Kidney (tissue), 14 donors: ENCODE data around the gene WFDC5. TPM values are rescaled to one million over a fixed set of nuclear protein-coding genes. Genes with fewer than 3 reads are reported as not detected.

Experiments
- DNase-seq, 5 donors: peaks; one replicate each; pipeline ENCODE4 v3.0.0-alpha.2; 2013 to 2020
- FAIRE-seq: peaks from 2 replicates; lab custom pipeline; 2012; peaks lifted over from hg19 to GRCh38; lab: Jason Lieb, UNC
- H3K27ac ChIP-seq, 2 donors: one replicate each; pipeline ENCODE4 v1.7.0; 2013; ENCODE audit warnings: low read depth in 2 of 2, low read length in 2 of 2, inconsistent platforms in 1 of 2
- H3K27me3 ChIP-seq: one replicate; pipeline ENCODE4 v1.7.1; 2013; ENCODE audit warnings: low read length, inconsistent platforms; ENCODE audit not compliant: control insufficient read depth, insufficient read depth
- H3K36me3 ChIP-seq, 3 donors: one replicate each; pipeline versions ENCODE4 v1.7.0 to v1.7.1; 2013; ENCODE audit warnings: low read length in 3 of 3, control low read depth in 1 of 3, inconsistent platforms in 1 of 3; ENCODE audit not compliant: insufficient read depth in 3 of 3, control insufficient read depth in 2 of 3
- H3K4me1 ChIP-seq, 3 donors: one replicate each; pipeline versions ENCODE4 v1.7.0 to v1.7.1; 2013; ENCODE audit warnings: low read length in 3 of 3, inconsistent platforms in 1 of 3, low read depth in 1 of 3; ENCODE audit not compliant: control insufficient read depth in 2 of 3, insufficient read depth in 2 of 3
- H3K4me3 ChIP-seq, 3 donors: one replicate each; pipeline versions ENCODE4 v1.7.0 to v1.8.1; 2013; ENCODE audit warnings: low read length in 3 of 3, control low read depth in 1 of 3, inconsistent platforms in 1 of 3
- H3K9ac ChIP-seq, 3 donors: one replicate each; pipeline versions ENCODE4 v1.7.0 to v1.7.1; 2013; ENCODE audit warnings: low read length in 3 of 3, control low read depth in 1 of 3, inconsistent platforms in 1 of 3
- H3K9me3 ChIP-seq, 3 donors: one replicate each; pipeline versions ENCODE4 v1.7.0 to v1.7.1; 2013; ENCODE audit warnings: low read length in 3 of 3, control low read depth in 1 of 3, inconsistent platforms in 1 of 3; ENCODE audit not compliant: control insufficient read depth in 2 of 3, insufficient read depth in 1 of 3
- CTCF ChIP-seq: IDR thresholded peaks from 3 replicates; pipeline ENCODE4 v1.5.1; 2012; ENCODE audit warnings: mild to moderate bottlenecking, moderate library complexity, borderline replicate concordance; ENCODE audit not compliant: insufficient read depth; ENCODE audit errors: extremely low read depth
- intact Hi-C: fragments of 100-400 bp; cut with DNase I; formaldehyde crosslinking; loops from one replicate; pipeline ENCODE4 v1.11.1; 2022
- polyA plus RNA-seq: library from polyadenylated mRNA; stranded (reverse); fragments of 350-450 nt; fragmentation: Illumina TruSeq; extraction: RNeasy Lipid Tissue Mini Kit (QIAGEN cat#74804); gene quantifications from one replicate; pipeline ENCODE4 v1.2.3, GENCODE V29; 2014; ENCODE audit warnings: low read depth, low replicate concordance; ENCODE audit not compliant: insufficient read depth
- total RNA-seq: library from RNA; stranded (reverse); fragmentation: NEBNext Ultra II Directional; extraction: Animal tissue kit (Norgen Biotek cat#: 25700); gene quantifications from one replicate; pipeline ENCODE4 v1.2.1, GENCODE V29; 2021
- donor health status: control.
- donor health status: control.
- donor health status: control.
- donor health status: control.
- donor health status: control.
- donor health status: DM: yes; HTN: yes; CAD: no.
- donor health status: Normal renal cell carcinoma (clear cell type).

The WFDC5 gene
- total and polyA plus RNA-seq, 2 donors from 2014 or later = 1.0 TPM; not detected in 1

- Histone ChIP-seq H3K27me3 (no peaks in the 10 kb centered on the region), H3K4me1 (no peaks in the 10 kb centered on the region), H3K36me3 (no peaks in the 10 kb centered on the region), H3K9ac (no peak overlapping the region), H3K27ac (no peak overlapping the region), H3K9me3 (no peaks in the 10 kb centered on the region), H3K4me3 (no peak overlapping the region)
- DNase-seq (no peak), FAIRE-seq (no peak)
- no peak for TF ChIP-seq CTCF
- intact Hi-C loops = no loop called here
These were observed 53.7 kb downstream of the WFDC5 start for GRCh38 chr20:45061244-45061643.

GRCh38 chr20:45060294-45060693 is 54.7 kb downstream of the WFDC5 start:
- H3K9ac ChIP-seq = no peak overlapping the region
- no peak for FAIRE-seq

More at GRCh38 chr20:45060294-45060693, 54.7 kb downstream of the WFDC5 start:
- intact Hi-C loops = no loop called here
- H3K36me3 ChIP-seq = no peaks in the 10 kb centered on the region
- DNase-seq = no peak
- no peak for TF ChIP-seq CTCF
- H3K4me1 ChIP-seq = no peaks in the 10 kb centered on the region
- no peak overlapping the region for H3K4me3 ChIP-seq
- no peaks in the 10 kb centered on the region for H3K9me3 ChIP-seq
- no peak overlapping the region for H3K27ac ChIP-seq
- no peaks in the 10 kb centered on the region for H3K27me3 ChIP-seq

Other genes with a start within 250 kb of the WFDC5 start
- gene YWHAB, start 229.5 kb downstream of the WFDC5 start, total RNA-seq = 216 TPM
- 156 TPM for gene YWHAB, start 229.5 kb downstream of the WFDC5 start, polyA plus RNA-seq
- 48.6 TPM for gene PABPC1L, start 205.1 kb downstream of the WFDC5 start, total RNA-seq
- gene PABPC1L, start 205.1 kb downstream of the WFDC5 start, polyA plus RNA-seq = 24.4 TPM
- gene TOMM34, start 154.8 kb downstream of the WFDC5 start, total RNA-seq = 18.8 TPM
- 39.6 TPM for gene TOMM34, start 154.8 kb downstream of the WFDC5 start, polyA plus RNA-seq
- gene STK4, start 148.7 kb downstream of the WFDC5 start, total RNA-seq = 41.0 TPM
- 4.3 TPM for gene STK4, start 148.7 kb downstream of the WFDC5 start, polyA plus RNA-seq
- 2.9 TPM for gene KCNS1, start 14.0 kb downstream of the WFDC5 start, total RNA-seq
- 0.19 TPM for gene KCNS1, start 14.0 kb downstream of the WFDC5 start, polyA plus RNA-seq
- gene WFDC12, start 9.3 kb upstream of the WFDC5 start, total RNA-seq = 1.4 TPM
- gene WFDC12, start 9.3 kb upstream of the WFDC5 start, polyA plus RNA-seq = not detected
- gene PI3, start 59.7 kb upstream of the WFDC5 start, total RNA-seq = 8.7 TPM
- gene PI3, start 59.7 kb upstream of the WFDC5 start, polyA plus RNA-seq = not detected
- not detected for gene SEMG1, start 91.9 kb upstream of the WFDC5 start, total RNA-seq
- not detected for gene SEMG1, start 91.9 kb upstream of the WFDC5 start, polyA plus RNA-seq
- gene SEMG2, start 106.2 kb upstream of the WFDC5 start, total RNA-seq = 0.16 TPM
- gene SEMG2, start 106.2 kb upstream of the WFDC5 start, polyA plus RNA-seq = 0.80 TPM
- gene SLPI, start 139.4 kb upstream of the WFDC5 start, total RNA-seq = 3,615 TPM
- gene SLPI, start 139.4 kb upstream of the WFDC5 start, polyA plus RNA-seq = 105 TPM
- not detected for gene RBPJL, start 191.7 kb upstream of the WFDC5 start, total RNA-seq
- not detected for gene RBPJL, start 191.7 kb upstream of the WFDC5 start, polyA plus RNA-seq
- gene MATN4, start 193.1 kb upstream of the WFDC5 start, total RNA-seq = 0.19 TPM
- 0.19 TPM for gene MATN4, start 193.1 kb upstream of the WFDC5 start, polyA plus RNA-seq
- gene SDC4, start 233.2 kb upstream of the WFDC5 start, total RNA-seq = 397 TPM
- gene SDC4, start 233.2 kb upstream of the WFDC5 start, polyA plus RNA-seq = 242 TPM
- gene SYS1, start 248.0 kb upstream of the WFDC5 start, total RNA-seq = 38.7 TPM
- 39.8 TPM for gene SYS1, start 248.0 kb upstream of the WFDC5 start, polyA plus RNA-seq